Cortex of kidney (tissue), 1 donor: ENCODE measurements around the gene ABCC6.
"Not testable (repeated sequence)": the region's sequence is repeated elsewhere in the genome, so short reads cannot be mapped to it uniquely, and the experiment has no call there.

ENCODE experiments used
- DNase-seq: peaks from one replicate; lab custom pipeline; 2025; lab: John Stamatoyannopoulos, UW

The ABCC6 gene

DNA sequence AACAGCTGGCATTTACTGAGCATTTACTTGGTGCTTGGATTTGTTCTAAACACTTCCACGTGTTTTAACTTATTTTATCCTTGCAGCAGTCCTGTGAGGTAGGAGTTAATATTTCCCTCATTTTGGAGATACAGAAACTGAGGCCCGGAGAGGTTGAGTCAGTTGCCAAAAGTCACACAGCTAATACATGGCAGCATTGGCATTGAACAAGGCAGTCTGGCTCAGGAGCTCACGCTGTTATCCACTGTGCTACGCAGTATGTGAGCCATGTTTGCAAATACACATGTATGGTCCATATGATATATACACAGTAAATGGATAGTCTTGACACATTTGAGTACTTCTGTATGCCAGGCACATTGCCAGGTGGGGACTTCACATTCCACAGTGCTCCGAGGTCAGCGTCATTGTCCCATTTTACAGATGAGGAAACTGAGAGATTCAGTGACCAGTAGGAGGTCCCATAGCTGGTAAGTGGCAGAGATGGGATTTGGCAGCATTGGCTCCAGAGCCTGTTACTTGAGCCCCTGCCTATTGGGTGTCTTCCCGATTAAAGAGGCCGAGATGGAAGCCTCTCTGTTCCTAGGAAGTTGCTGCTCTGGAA is 110.7 kb downstream of the ABCC6 start:
- DNase-seq = no peak

DNA sequence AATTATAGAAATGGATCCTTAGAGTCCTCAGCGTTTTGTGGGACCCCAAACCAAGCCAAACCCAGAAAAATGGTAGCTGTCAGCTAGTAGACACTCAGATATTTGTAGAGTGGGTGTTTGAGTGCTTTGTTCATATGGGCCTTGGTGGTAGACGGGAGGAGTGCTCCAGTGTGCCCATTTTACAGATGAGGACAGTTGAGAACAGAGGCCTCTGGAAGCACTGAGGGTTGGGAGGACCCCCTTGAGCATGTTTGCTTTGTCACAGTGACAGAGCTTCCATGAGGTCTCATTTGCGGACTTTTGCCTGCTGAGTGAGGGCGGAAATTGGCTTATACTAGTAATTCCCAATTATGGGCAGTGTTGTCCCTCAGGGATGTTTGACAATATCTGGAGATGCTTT is 111.7 kb downstream of the ABCC6 start:
- no peak for DNase-seq

DNA sequence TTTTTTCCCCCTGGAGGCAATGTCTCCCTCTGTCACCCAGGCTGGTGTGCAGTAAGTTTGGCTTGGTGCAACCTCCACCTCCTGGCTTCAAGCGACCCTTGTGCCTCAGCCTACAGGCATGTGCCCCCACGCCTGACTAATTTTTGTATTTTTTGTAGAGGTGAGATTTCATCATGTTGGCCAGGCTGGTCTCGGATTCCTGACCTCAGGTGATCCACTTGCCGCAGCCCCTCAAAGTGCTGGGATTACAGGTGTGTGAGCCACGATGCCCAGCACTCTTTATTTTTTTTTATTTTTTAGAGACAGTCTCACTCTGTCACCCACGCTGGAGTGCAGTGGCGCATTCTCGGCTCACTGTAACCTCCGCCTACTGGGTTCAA is 113.2 kb downstream of the ABCC6 start:
- no peak for DNase-seq

DNA sequence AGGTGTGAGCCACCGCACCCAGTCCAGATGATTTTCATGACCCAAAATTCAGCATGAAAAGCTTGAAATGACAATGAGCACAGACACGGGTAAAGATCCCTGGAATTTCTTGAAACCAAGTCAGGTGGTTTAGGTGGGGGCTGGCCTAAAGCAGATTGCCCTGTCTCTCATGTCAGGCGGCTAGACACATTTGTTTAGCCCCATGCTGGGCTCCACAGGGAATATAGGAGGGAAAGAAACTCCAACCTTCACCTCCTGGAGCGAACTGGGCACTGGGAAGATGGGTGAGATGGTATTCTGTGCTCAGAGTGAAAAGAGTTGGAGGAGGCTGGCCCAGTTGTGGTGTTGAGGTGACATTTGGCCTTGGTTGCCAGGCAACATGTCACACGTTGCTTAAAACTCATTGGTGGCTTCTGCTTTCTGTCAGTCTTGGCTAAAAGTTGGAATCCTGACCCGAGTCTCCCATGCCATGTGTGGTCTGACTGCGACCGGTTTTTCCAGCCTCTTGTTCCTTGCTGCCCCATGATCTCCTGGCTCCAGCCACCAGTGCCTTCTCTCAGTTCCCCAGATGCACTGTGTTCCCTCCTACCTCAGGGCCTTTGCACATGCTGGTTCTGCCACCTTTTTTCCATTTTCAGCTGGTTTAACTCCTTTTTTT is 113.7 kb downstream of the ABCC6 start:
- no peak for DNase-seq

DNA sequence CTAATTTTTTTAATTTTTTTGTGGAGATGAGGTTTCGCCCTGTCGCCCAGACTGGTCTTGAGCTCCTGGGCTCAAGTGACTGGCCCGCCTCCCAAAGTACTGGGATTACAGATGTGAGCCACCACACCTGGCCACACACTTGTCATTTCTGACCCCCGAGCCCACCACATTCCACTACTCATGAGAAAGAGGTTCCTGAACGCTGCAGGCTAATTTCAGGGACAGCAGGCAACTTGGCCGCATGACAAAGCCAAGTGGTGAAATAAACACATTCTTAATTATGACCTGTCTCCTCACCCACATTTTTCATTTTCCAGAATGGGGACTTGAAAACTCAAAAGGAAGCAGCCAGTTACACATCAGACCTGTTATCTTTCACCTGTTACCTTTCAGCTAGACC is 114.5 kb downstream of the ABCC6 start:
- no peak for DNase-seq

DNA sequence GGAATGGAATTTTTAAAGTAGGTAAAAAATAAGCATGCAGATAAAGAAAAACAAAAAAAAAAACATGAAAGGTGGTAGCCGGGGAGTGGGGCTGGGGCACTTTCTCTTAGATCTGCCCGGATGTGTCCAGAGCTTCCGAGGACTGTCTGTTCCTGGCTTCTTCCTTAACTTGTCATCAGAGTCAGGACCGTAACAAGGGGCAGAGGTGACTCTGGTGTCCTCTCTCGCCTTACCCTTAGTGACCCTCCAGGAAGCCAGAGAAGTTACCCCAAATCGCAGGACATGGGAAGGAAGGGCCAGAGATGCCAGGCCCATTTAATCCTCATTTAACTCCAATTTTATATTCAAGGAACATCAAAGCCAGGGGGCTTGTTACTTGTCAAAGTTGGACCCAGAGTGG is 115.5 kb downstream of the ABCC6 start:
- DNase-seq = no peak

DNA sequence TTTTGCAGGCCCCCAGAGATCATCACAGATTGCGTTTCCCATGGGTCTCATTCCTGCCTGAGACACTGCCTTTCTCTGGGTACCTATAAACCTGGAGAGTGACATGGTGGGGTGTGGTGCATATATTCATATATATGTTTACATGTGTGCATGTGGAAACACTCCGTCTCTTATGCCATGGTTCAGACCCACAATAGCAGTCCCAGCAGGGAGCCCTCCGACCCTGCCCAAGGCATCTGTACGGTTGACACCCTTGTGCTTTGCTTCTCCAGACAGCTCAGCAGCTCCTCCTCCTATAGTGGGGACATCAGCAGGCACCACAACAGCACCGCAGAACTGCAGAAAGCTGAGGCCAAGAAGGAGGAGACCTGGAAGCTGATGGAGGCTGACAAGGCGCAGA is 116.8 kb downstream of the ABCC6 start:
- no peak for DNase-seq

DNA sequence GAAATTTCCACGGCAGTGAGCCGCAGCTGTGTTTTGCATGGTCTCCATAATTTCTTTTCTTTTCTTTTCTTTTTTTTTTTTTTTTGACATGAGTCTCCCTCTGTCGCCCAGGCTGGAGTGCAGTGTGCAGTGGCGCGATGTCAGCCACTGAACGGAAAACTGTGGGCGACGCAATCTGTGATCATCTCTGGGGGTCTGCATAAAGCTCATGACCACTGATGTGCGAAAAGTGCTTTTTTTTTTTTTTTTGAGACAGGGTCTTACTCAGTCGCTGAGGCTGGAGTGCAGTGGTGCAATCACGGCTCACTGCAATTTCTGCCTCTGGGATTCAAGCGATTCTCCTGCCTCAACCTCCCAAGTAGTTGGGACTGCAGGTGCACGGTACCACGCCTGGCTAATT is 117.6 kb downstream of the ABCC6 start:
- no peak for DNase-seq

DNA sequence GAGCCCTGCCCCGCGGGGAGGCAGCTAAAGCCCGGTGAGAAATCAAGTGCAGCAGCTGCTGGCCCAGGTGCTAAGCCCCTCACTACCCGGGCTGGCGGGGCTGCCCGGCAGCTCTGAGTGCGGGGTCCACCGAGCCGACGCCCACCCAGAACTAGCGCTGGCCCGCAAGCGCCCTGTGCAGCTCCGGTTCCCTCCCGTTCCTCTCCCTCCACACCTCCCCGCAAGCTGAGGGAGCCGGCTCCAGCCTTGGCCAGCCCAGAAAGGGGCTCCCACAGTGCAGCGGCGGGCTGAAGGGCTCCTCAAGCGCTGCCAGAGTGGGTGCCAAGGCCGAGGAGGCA is 118.5 kb downstream of the ABCC6 start:
- DNase-seq = not testable (repeated sequence)

DNA sequence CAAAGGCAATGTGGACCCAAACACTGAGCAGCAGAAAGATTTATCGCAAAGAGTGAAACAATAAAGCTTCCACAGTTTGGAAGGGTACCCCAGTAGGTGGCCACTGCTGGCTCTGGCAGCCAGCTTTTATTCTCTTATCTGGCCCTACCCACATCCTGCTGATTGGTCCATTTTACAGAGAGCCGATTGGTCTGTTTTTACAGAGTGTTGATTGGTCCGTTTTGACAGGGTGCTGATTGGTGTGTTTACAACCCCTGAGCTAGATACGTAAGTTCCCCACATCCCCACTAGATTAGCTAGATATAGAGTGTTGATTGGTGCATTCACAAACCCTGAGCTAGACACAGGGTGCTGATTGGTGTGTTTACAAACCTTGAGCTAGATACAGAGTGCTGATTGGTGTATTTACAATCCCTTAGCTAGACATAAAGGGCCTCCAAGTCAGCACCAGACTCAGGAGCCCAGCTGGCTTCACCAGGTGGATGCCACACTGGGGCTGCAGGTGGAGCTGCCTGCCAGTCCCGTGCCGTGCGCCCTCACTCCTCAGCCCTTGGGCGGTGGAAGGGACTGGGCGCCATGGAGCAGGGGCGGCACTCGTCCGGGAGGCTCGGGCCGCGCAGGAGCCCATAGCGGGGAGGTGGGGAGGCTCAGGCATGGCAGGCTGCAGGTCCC is 119.0 kb downstream of the ABCC6 start:
- not testable (repeated sequence) for DNase-seq

DNA sequence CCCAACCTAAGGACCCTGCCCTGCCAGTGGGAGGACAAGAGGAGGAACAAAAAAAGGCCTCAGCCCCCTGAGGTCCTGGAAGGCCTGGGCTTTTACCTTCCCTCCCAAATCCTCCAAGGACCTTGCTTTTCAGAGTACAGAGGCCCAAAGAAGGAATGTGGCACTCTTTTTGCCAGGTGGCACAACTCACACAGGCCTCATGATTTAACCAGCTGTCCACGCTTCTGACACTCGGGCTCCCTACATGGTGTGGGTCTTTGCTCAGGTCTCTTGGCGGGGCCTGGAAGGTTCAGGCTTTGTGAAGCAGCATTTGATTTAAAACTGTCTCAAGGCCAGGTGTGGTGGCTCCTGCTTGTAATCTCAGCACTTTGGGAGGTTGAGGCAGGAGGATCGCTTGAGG is 120.6 kb downstream of the ABCC6 start:
- no peak for DNase-seq

DNA sequence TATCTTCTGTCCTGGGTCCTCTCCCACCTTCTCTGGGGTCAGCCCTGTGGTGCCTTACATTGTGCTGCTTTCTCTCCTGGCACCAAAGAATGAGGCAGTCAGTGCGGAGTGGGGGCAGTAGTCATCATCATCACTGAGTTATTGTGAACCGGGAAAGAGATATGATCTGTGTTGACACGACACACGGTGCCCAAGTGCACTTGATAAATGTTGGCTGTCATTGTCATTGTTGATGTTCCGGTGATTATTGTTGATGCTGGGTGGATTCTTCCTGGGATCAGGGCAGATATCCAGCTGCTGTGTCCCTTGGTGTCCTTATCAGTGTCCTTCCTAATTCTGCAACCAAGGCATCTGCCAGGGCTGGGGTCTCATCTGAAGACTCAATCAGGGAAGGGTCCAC is 121.7 kb downstream of the ABCC6 start:
- DNase-seq = no peak

DNA sequence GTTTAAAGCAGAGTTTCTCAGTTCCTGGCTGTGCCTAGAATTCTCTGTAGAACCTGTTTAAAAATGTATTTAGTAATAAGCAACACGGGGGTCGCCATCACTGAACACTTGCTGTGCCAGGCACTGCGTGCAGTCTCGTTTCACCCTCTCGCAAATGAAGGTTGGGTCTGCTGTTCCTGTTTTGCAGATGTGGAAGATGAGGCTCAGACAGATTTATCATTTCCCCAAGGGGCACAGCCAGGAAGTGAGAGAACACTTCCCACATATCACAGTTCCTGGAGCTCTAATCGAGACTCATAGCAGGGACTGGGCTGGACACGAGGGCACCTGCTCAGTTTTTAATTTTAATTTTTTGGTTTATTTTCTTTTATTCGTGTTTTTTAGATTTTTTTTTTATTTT is 122.7 kb downstream of the ABCC6 start:
- no peak for DNase-seq

DNA sequence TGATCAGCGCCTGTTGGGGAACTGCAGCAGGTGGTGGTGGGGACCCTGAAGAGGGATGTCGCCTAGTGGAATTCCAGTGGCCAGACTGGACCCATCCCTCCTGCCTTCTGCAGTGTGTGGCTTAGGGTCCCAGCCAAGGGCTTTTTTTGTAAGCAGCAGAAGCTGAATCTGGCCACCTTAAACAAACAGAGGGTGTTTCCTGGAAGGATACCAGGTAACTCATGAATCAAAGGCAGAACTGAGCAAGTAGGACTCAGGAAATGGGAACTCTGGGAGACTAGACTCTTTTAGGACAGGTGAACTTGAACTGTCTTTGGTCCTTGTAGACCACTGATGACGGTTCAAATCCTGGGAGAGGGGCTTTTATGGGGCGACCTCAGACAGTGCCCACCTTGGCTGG is 124.0 kb downstream of the ABCC6 start:
- DNase-seq = no peak
